H9 (cell line): ENCODE results near the gene DLEC1. TPM values are rescaled to one million over a fixed set of nuclear protein-coding genes. Genes with fewer than 3 reads are reported as not detected.

ENCODE experiments used
- DNase-seq: peaks from one replicate; pipeline ENCODE4 v3.0.0-alpha.2; 2017
- H2AFZ ChIP-seq: one replicate; pipeline ENCODE4 v1.6.1; 2013; ENCODE audit warnings: mild to moderate bottlenecking, low read length, control low read depth, moderate library complexity
- H2AK5ac ChIP-seq: 2 replicates; pipeline ENCODE4 v1.6.1; 2013; ENCODE audit warnings: low read length, control low read depth, mixed read lengths; ENCODE audit not compliant: insufficient read length
- H2BK120ac ChIP-seq: one replicate; pipeline ENCODE4 v1.6.1; 2013; ENCODE audit warnings: low read depth, mild to moderate bottlenecking, low read length, control low read depth, inconsistent platforms; ENCODE audit not compliant: poor library complexity, severe bottlenecking
- H2BK12ac ChIP-seq: 2 replicates; pipeline ENCODE4 v1.6.1; 2013; ENCODE audit warnings: low read length, control low read depth, mixed read lengths, low read depth; ENCODE audit not compliant: insufficient read length
- H2BK15ac ChIP-seq: 2 replicates; pipeline ENCODE4 v1.6.1; 2013; ENCODE audit warnings: low read depth, low read length, control low read depth
- H2BK20ac ChIP-seq: one replicate; pipeline ENCODE4 v1.6.1; 2013; ENCODE audit warnings: low read depth, mild to moderate bottlenecking, low read length, control low read depth, inconsistent platforms; ENCODE audit not compliant: poor library complexity, severe bottlenecking
- H2BK5ac ChIP-seq: 2 replicates; pipeline ENCODE4 v1.6.1; 2013; ENCODE audit warnings: low read length, control low read depth, mixed read lengths; ENCODE audit not compliant: insufficient read length
- H3K14ac ChIP-seq: 2 replicates; pipeline ENCODE4 v1.6.1; 2013; ENCODE audit warnings: low read length, control low read depth; ENCODE audit not compliant: insufficient read depth
- H3K18ac ChIP-seq: 2 replicates; pipeline ENCODE4 v1.6.1; 2013; ENCODE audit warnings: low read depth, mild to moderate bottlenecking, mixed read lengths, low read length, control low read depth; ENCODE audit not compliant: insufficient read length
- H3K23ac ChIP-seq: 2 replicates; pipeline ENCODE4 v1.6.1; 2013; ENCODE audit warnings: low read length, control low read depth, mixed read lengths, low read depth; ENCODE audit not compliant: insufficient read length
- H3K23me2 ChIP-seq: 2 replicates; pipeline ENCODE4 v1.6.1; 2013; ENCODE audit warnings: low read depth, mild to moderate bottlenecking, mixed read lengths, low read length, control low read depth; ENCODE audit not compliant: insufficient read length, poor library complexity, severe bottlenecking
- H3K27ac ChIP-seq: 2 replicates; pipeline ENCODE4 v1.5.1; 2013; ENCODE audit warnings: low read length, control low read depth, mixed read lengths, low read depth; ENCODE audit not compliant: insufficient read length
- H3K27me3 ChIP-seq: 2 replicates; pipeline ENCODE4 v1.6.1; 2013; ENCODE audit warnings: low read length, control low read depth, inconsistent platforms; ENCODE audit not compliant: insufficient read depth
- H3K4ac ChIP-seq: 2 replicates; pipeline ENCODE4 v1.6.1; 2013; ENCODE audit warnings: low read depth, mild to moderate bottlenecking, control low read depth, inconsistent platforms, low read length, moderate library complexity
- H3K4me1 ChIP-seq: 2 replicates; pipeline ENCODE4 v1.6.1; 2013; ENCODE audit warnings: low read length, control low read depth, inconsistent platforms; ENCODE audit not compliant: insufficient read depth
- H3K4me2 ChIP-seq: 2 replicates; pipeline ENCODE4 v1.6.1; 2013; ENCODE audit warnings: low read length, control low read depth, mixed read lengths; ENCODE audit not compliant: insufficient read length, insufficient read depth
- H3K56ac ChIP-seq: 2 replicates; pipeline ENCODE4 v1.6.1; 2013; ENCODE audit warnings: low read depth, mild to moderate bottlenecking, mixed read lengths, low read length, control low read depth; ENCODE audit not compliant: insufficient read length
- H3K79me1 ChIP-seq: 2 replicates; pipeline ENCODE4 v1.6.1; 2013; ENCODE audit warnings: low read depth, mild to moderate bottlenecking, moderate library complexity, low read length, control low read depth, inconsistent platforms; ENCODE audit not compliant: insufficient read depth, poor library complexity, severe bottlenecking
- H3K79me2 ChIP-seq: 2 replicates; pipeline ENCODE4 v1.6.1; 2013; ENCODE audit warnings: low read length, control low read depth, inconsistent platforms; ENCODE audit not compliant: insufficient read depth
- H3K9ac ChIP-seq: 2 replicates; pipeline ENCODE4 v1.6.1; 2013; ENCODE audit warnings: low read length, control low read depth, mixed read lengths; ENCODE audit not compliant: insufficient read length; ENCODE audit errors: extremely low read depth
- H3K9me3 ChIP-seq: one replicate; pipeline ENCODE4 v1.6.1; 2013; ENCODE audit warnings: low read depth, low read length, inconsistent platforms; ENCODE audit not compliant: control insufficient read depth
- H3T11ph ChIP-seq: one replicate; pipeline ENCODE4 v1.6.1; 2013; ENCODE audit warnings: mild to moderate bottlenecking, low read length, control low read depth, inconsistent platforms
- H4K20me1 ChIP-seq: one replicate; pipeline ENCODE4 v1.6.1; 2013; ENCODE audit not compliant: control insufficient read depth, insufficient read length, insufficient read depth
- H4K5ac ChIP-seq: 2 replicates; pipeline ENCODE4 v1.6.1; 2013; ENCODE audit warnings: low read depth, mild to moderate bottlenecking, mixed read lengths, low read length, control low read depth; ENCODE audit not compliant: insufficient read length
- H4K8ac ChIP-seq: replicated peaks from 2 replicates; pipeline ENCODE4 v1.6.1; 2013; ENCODE audit warnings: low read length, control low read depth, mixed read lengths, low read depth; ENCODE audit not compliant: insufficient read length
- H4K91ac ChIP-seq: 2 replicates; pipeline ENCODE4 v1.6.1; 2013; ENCODE audit warnings: low read depth, mild to moderate bottlenecking, moderate library complexity, mixed read lengths, low read length, control low read depth; ENCODE audit not compliant: insufficient read length
- H3K27ac Mint-ChIP-seq, 3 experiments: 2 replicates in 2 of 3; 3 replicates in 1 of 3; pipeline ENCODE4 v1.8.0; 2020 to 2021; ENCODE audit warnings: mixed read lengths in 3 of 3, mild to moderate bottlenecking in 1 of 3, moderate library complexity in 1 of 3
- H3K27me3 Mint-ChIP-seq: 2 replicates; pipeline ENCODE4 v1.8.0; 2021; ENCODE audit warnings: low read depth, mild to moderate bottlenecking, moderate library complexity, mixed read lengths
- H3K36me3 Mint-ChIP-seq, 3 experiments: 2 replicates in 2 of 3; 3 replicates in 1 of 3; pipeline ENCODE4 v1.8.0; 2020 to 2021; ENCODE audit warnings: low read depth in 3 of 3, mixed read lengths in 3 of 3; ENCODE audit not compliant: insufficient read depth in 1 of 3
- H3K4me1 Mint-ChIP-seq, 2 experiments: 2 replicates each; pipeline ENCODE4 v1.8.0; 2020; ENCODE audit warnings: mixed read lengths in 2 of 2
- H3K4me3 Mint-ChIP-seq, 2 experiments: 2 replicates in 1 of 2; 3 replicates in 1 of 2; pipeline ENCODE4 v1.8.0; 2020 to 2021; ENCODE audit warnings: mild to moderate bottlenecking in 2 of 2, mixed read lengths in 2 of 2, moderate library complexity in 1 of 2
- H3K9me3 Mint-ChIP-seq, 2 experiments: 2 replicates in 1 of 2; 3 replicates in 1 of 2; pipeline ENCODE4 v1.8.0; 2020; ENCODE audit warnings: mild to moderate bottlenecking in 2 of 2, mixed read lengths in 2 of 2, moderate library complexity in 1 of 2
- CTCF ChIP-seq: fragments of 200-600 bp; sonication (generic); conservative IDR thresholded peaks from 3 replicates; pipeline ENCODE4 v1.8.0; 2021; ENCODE audit warnings: antibody characterized with exemption, mild to moderate bottlenecking
- WGBS: extraction: QIAGEN DNeasy Blood & Tissue Kit; methylation state at CpG from one replicate; pipeline ENCODE4 v1.1.7; 2013; ENCODE audit warnings: missing lambda C conversion rate, low lambda C conversion rate, mixed read lengths; ENCODE audit not compliant: insufficient read length; ENCODE audit errors: extremely low coverage; 5-methylcytosine and 5-hydroxymethylcytosine counted together
- total RNA-seq: library from RNA; stranded (reverse); gene quantifications from 2 replicates; pipeline ENCODE4 v1.2.1, GENCODE V29; 2021

DLEC1 gene
- total RNA-seq, 1 experiment from 2014 or later, result 2.1 TPM

GRCh38 chr3:37993460-37993819 is 45.6 kb upstream of the DLEC1 start:
- Mint-ChIP-seq H3K36me3 (peaks cover 0 to 2% (median 0%) of the 10 kb centered on the region in 3 experiments; a peak in 1 of 7 replicates), H3K9me3 (no peaks in the 10 kb centered on the region), H3K27me3 (peaks cover 19% of the 10 kb centered on the region), H3K4me1 (peaks cover 17 to 43% of the 10 kb centered on the region in 2 experiments), H3K27ac (no peak overlapping the region), H3K4me3 (peak overlapping the region; percentile 82 to 86)
- H2AK5ac ChIP-seq, result no peak overlapping the region
- no peak overlapping the region for H2BK15ac ChIP-seq
- H3T11ph ChIP-seq, result no peak overlapping the region
- no peaks in the 10 kb centered on the region; the same call in 1 of the 2 replicates for H3K27me3 ChIP-seq
- no peak overlapping the region for H3K4me2 ChIP-seq
- H3K4me1 ChIP-seq, result no peaks in the 10 kb centered on the region; the same call in 1 of the 2 replicates
- DNase-seq, result no peak
- no peak overlapping the region for H3K27ac ChIP-seq
- no peak overlapping the region for H2BK12ac ChIP-seq
- no peak overlapping the region for H4K8ac ChIP-seq
- no peak overlapping the region for H3K56ac ChIP-seq
- H4K91ac ChIP-seq, result no peak overlapping the region
- no peaks in the 10 kb centered on the region for H3K79me1 ChIP-seq
- no peak overlapping the region for H3K18ac ChIP-seq
- H2BK5ac ChIP-seq, result no peak overlapping the region
- no peak for TF ChIP-seq CTCF
- H3K9me3 ChIP-seq, result no peaks in the 10 kb centered on the region
- H3K14ac ChIP-seq, result no peak overlapping the region
- H3K9ac ChIP-seq, result no peak overlapping the region
- H2BK20ac ChIP-seq, result no peak overlapping the region
- H2AFZ ChIP-seq, result no peak overlapping the region
- H3K23ac ChIP-seq, result no peak overlapping the region
- H3K4ac ChIP-seq, result no peak overlapping the region
- H3K79me2 ChIP-seq, result no peaks in the 10 kb centered on the region
- H4K5ac ChIP-seq, result no peak overlapping the region
- no peaks in the 10 kb centered on the region for H4K20me1 ChIP-seq
- no CpG with 5 or more reads among the region's 6 CpGs for WGBS
- no peak overlapping the region for H2BK120ac ChIP-seq
- H3K23me2 ChIP-seq, result no peaks in the 10 kb centered on the region
